Stimulated activated CD8-positive, alpha-beta memory T cell treated with anti-CD3 and anti-CD28 coated beads, Interleukin-12 subunit alpha, Interleukin-12 subunit beta, amount 100 ng/mL, for 24 hours (primary cell): Measurements from ENCODE around the gene BRSK2.
"Not testable (repeated sequence)": the region's sequence is repeated elsewhere in the genome, so short reads cannot be mapped to it uniquely, and the experiment has no call there.

Experiments
- DNase-seq: peaks from one replicate; pipeline ENCODE4 v3.0.0-alpha.2; 2020; ENCODE audit errors: extremely low read depth

The BRSK2 gene

GRCh38 chr11:1389932-1390568 is at the start of gene BRSK2:
BRSK2 (plus strand) TSS chr11:1389934; CDS start chr11:1390285, 351 bp downstream.
- no peak for DNase-seq

GRCh38 chr11:1340111-1340510 is 49.6 kb upstream of the BRSK2 start:
- DNase-seq = no peak

- DNase-seq = not testable (repeated sequence)
Observed at GRCh38 chr11:1341226-1341625, 48.5 kb upstream of the BRSK2 start.

- DNase-seq = no peak
Observed at GRCh38 chr11:1341928-1342524, 47.7 kb upstream of the BRSK2 start.

- DNase-seq = no peak
Observed at GRCh38 chr11:1342946-1343345, 46.8 kb upstream of the BRSK2 start.

- DNase-seq = no peak
Observed at GRCh38 chr11:1343391-1344055, 46.2 kb upstream of the BRSK2 start.

GRCh38 chr11:1344056-1344635 is 45.6 kb upstream of the BRSK2 start:
- no peak for DNase-seq

GRCh38 chr11:1345737-1346513 is 43.8 kb upstream of the BRSK2 start:
- DNase-seq = no peak

GRCh38 chr11:1346669-1347390 is 42.9 kb upstream of the BRSK2 start:
- no peak for DNase-seq

GRCh38 chr11:1347411-1347999 is 42.2 kb upstream of the BRSK2 start:
- not testable (repeated sequence) for DNase-seq

- DNase-seq = no peak
Observed at GRCh38 chr11:1348146-1348795, 41.5 kb upstream of the BRSK2 start.

- DNase-seq = no peak
Observed at GRCh38 chr11:1348796-1349326, 40.9 kb upstream of the BRSK2 start.

GRCh38 chr11:1349327-1350041 is 40.2 kb upstream of the BRSK2 start:
- DNase-seq = no peak

- no peak for DNase-seq
Observed at GRCh38 chr11:1350086-1350725, 39.5 kb upstream of the BRSK2 start.

- DNase-seq = no peak
Observed at GRCh38 chr11:1351278-1351937, 38.3 kb upstream of the BRSK2 start.

GRCh38 chr11:1352696-1353382 is 36.9 kb upstream of the BRSK2 start:
- no peak for DNase-seq

GRCh38 chr11:1353383-1354124 is 36.2 kb upstream of the BRSK2 start:
- DNase-seq = no peak
